Posterior vena cava (tissue), 2 donors: ENCODE measurements around the gene XPO4. TPM values are rescaled to one million over a fixed set of nuclear protein-coding genes. Genes with fewer than 3 reads are reported as not detected.
"Not testable (repeated sequence)": the region's sequence is repeated elsewhere in the genome, so short reads cannot be mapped to it uniquely, and the experiment has no call there.

Source experiments
- DNase-seq: peaks from one replicate; pipeline ENCODE4 v3.0.0-alpha.2; 2020; ENCODE audit warnings: low spot score
- intact Hi-C, 2 donors: fragments of 100-400 bp; cut with DNase I; formaldehyde crosslinking; loops; one replicate each; pipeline versions ENCODE4 v1.14.1 to v1.14.2; 2022 to 2023
- total RNA-seq, 2 donors: library from RNA; stranded (reverse); fragmentation: NEBNext Ultra II Directional; extraction: Animal tissue kit (Norgen Biotek cat#: 25700); gene quantifications; one replicate each; pipeline ENCODE4 v1.2.1, GENCODE V29; 2021
- donor health status: DM: yes; HTN: yes; CAD: no.
- donor health status: DM: yes; HTN: yes; CAD: no.

The XPO4 gene
- total RNA-seq, 2 donors from 2014 or later = 11.8 to 12.8 TPM

GRCh38 chr13:20769834-20770233 is 132.7 kb downstream of the XPO4 start:
- no peak for DNase-seq
- intact Hi-C loops = no loop called here

- no peak for DNase-seq
- intact Hi-C loops = no loop called here
These were observed 133.5 kb downstream of the XPO4 start for GRCh38 chr13:20769091-20769490.

- no peak for DNase-seq
- intact Hi-C loops = no loop called here
These were observed 135.1 kb downstream of the XPO4 start for GRCh38 chr13:20767309-20767943.

GRCh38 chr13:20760872-20761271 is 141.7 kb downstream of the XPO4 start:
- DNase-seq = no peak
- intact Hi-C loops = loop anchor here in 1 of 2 donors (5.0 kb wide), 1 partner anchor 34 kb away; no protein-coding TSS in a partner anchor

- intact Hi-C loops = no loop called here
These were observed 148.5 kb downstream of the XPO4 start for GRCh38 chr13:20754009-20754408.

GRCh38 chr13:20749377-20749776 is 153.2 kb downstream of the XPO4 start:
- no peak for DNase-seq
- intact Hi-C loops = no loop called here

More at GRCh38 chr13:20754009-20754408, 148.5 kb downstream of the XPO4 start:
- DNase-seq = no peak

GRCh38 chr13:20743830-20744404 is 158.6 kb downstream of the XPO4 start:
- intact Hi-C loops, DNase-seq: not testable (repeated sequence)

- intact Hi-C loops = no loop called here
- DNase-seq = no peak
These were observed 162.5 kb downstream of the XPO4 start for GRCh38 chr13:20740021-20740420.

GRCh38 chr13:20738616-20739015 is 163.9 kb downstream of the XPO4 start:
- intact Hi-C loops = no loop called here
- no peak for DNase-seq

- DNase-seq = no peak
- intact Hi-C loops = loop anchor here in 1 of 2 donors (5.0 kb wide), 1 partner anchor 32 kb away; no protein-coding TSS in a partner anchor
These were observed 172.6 kb downstream of the XPO4 start for GRCh38 chr13:20729633-20730585.

- no peak for DNase-seq
- intact Hi-C loops = loop anchor here in 1 of 2 donors (5.0 kb wide), 1 partner anchor 34 kb away; no protein-coding TSS in a partner anchor
These were observed 173.8 kb downstream of the XPO4 start for GRCh38 chr13:20728579-20729311.

- DNase-seq = no peak
- intact Hi-C loops = loop anchor here in 1 of 2 donors (5.0 kb wide), 1 partner anchor 34 kb away; no protein-coding TSS in a partner anchor
These were observed 174.7 kb downstream of the XPO4 start for GRCh38 chr13:20727856-20728255.

Other genes with a start within 250 kb of the XPO4 start
- gene IL17D, start 199.0 kb downstream of the XPO4 start, total RNA-seq = 1 to 10 TPM; 9.2 to 9.8 TPM
- 10 to 100 TPM; 13.7 to 17.4 TPM for gene EEF1AKMT1, start 128.8 kb downstream of the XPO4 start, total RNA-seq
- 10 to 100 TPM; 37.2 to 41.8 TPM for gene LATS2, start 158.8 kb upstream of the XPO4 start, total RNA-seq
- gene SAP18, start 237.4 kb upstream of the XPO4 start, total RNA-seq = 100 to 1,000 TPM; 177 to 182 TPM